Liver (tissue), 9 donors: ENCODE results near the gene CAST. TPM values are rescaled to one million over a fixed set of nuclear protein-coding genes. Genes with fewer than 3 reads are reported as not detected.

ENCODE experiments used
- DNase-seq: peaks from one replicate; pipeline ENCODE4 v3.0.0-alpha.2; 2017; ENCODE audit warnings: low spot score
- H3K27ac ChIP-seq, 2 donors: one replicate each; pipeline ENCODE4 v1.7.0; 2013; ENCODE audit warnings: inconsistent platforms in 2 of 2, low read length in 2 of 2, control low read depth in 1 of 2, low read depth in 1 of 2, mild to moderate bottlenecking in 1 of 2
- H3K27me3 ChIP-seq, 4 donors: one replicate each; pipeline versions ENCODE4 v1.6.1 to v1.7.0; 2013; ENCODE audit warnings: low read length in 3 of 4, inconsistent platforms in 1 of 4, mild to moderate bottlenecking in 1 of 4, moderate library complexity in 1 of 4; ENCODE audit not compliant: control insufficient read depth in 4 of 4, insufficient read depth in 4 of 4
- H3K36me3 ChIP-seq, 4 donors: one replicate each; pipeline versions ENCODE4 v1.6.1 to v1.7.0; 2013; ENCODE audit warnings: low read length in 3 of 4, mild to moderate bottlenecking in 3 of 4, low read depth in 1 of 4, moderate library complexity in 1 of 4; ENCODE audit not compliant: control insufficient read depth in 4 of 4, insufficient read depth in 3 of 4
- H3K4me1 ChIP-seq, 4 donors: one replicate each; pipeline versions ENCODE4 v1.6.1 to v1.7.0; 2013; ENCODE audit warnings: low read length in 3 of 4, mild to moderate bottlenecking in 3 of 4, moderate library complexity in 1 of 4; ENCODE audit not compliant: control insufficient read depth in 4 of 4, insufficient read depth in 4 of 4
- H3K4me3 ChIP-seq, 3 donors: one replicate each; pipeline versions ENCODE4 v1.6.1 to v1.7.0; 2013; ENCODE audit warnings: low read length in 3 of 3, control low read depth in 1 of 3, low read depth in 1 of 3, mild to moderate bottlenecking in 1 of 3
- H3K9ac ChIP-seq, 2 donors: one replicate each; pipeline ENCODE4 v1.7.0; 2013; ENCODE audit warnings: low read length in 2 of 2, mild to moderate bottlenecking in 2 of 2, moderate library complexity in 2 of 2, control low read depth in 1 of 2, low read depth in 1 of 2
- H3K9me3 ChIP-seq, 4 donors: one replicate each; pipeline versions ENCODE4 v1.6.1 to v1.7.0; 2013; ENCODE audit warnings: low read length in 3 of 4; ENCODE audit not compliant: control insufficient read depth in 4 of 4
- CTCF ChIP-seq: fragments of 150-350 bp; IDR thresholded peaks from 2 replicates; pipeline ENCODE4 v1.5.1; 2017; ENCODE audit warnings: improper control_type of control experiment, low read depth, low read length; ENCODE audit not compliant: missing input control
- EGR1 ChIP-seq, 2 donors: IDR thresholded peaks; 2 replicates each; pipeline ENCODE4 v1.6.1; 2016 to 2018; ENCODE audit warnings: antibody characterized with exemption in 2 of 2, low read depth in 2 of 2
- FOXA1 ChIP-seq: IDR thresholded peaks from 2 replicates; pipeline ENCODE4 v1.6.1; 2016; ENCODE audit warnings: antibody characterized with exemption
- FOXA2 ChIP-seq: IDR thresholded peaks from 2 replicates; pipeline ENCODE4 v1.6.1; 2016; ENCODE audit warnings: antibody characterized with exemption
- GABPA ChIP-seq, 2 donors: IDR thresholded peaks in 1 of 2; conservative IDR thresholded peaks in 1 of 2; 2 replicates each; pipeline ENCODE4 v1.6.1; 2016; ENCODE audit warnings: antibody characterized with exemption in 2 of 2, mild to moderate bottlenecking in 1 of 2, moderate library complexity in 1 of 2
- HNF4G ChIP-seq: IDR thresholded peaks from 2 replicates; pipeline ENCODE4 v1.6.1; 2016; ENCODE audit warnings: antibody characterized with exemption
- JUND ChIP-seq, 2 donors: IDR thresholded peaks; 2 replicates each; pipeline ENCODE4 v1.6.1; 2016; ENCODE audit warnings: antibody characterized with exemption in 2 of 2
- NR2F2 ChIP-seq: IDR thresholded peaks from 2 replicates; pipeline ENCODE4 v1.6.1; 2016; ENCODE audit warnings: antibody characterized with exemption
- RXRA ChIP-seq, 2 donors: IDR thresholded peaks; 2 replicates each; pipeline ENCODE4 v1.6.1; 2017 to 2018; ENCODE audit warnings: antibody characterized with exemption in 2 of 2, mild to moderate bottlenecking in 1 of 2
- SP1 ChIP-seq: IDR thresholded peaks from 2 replicates; pipeline ENCODE4 v1.6.1; 2018; ENCODE audit warnings: antibody characterized with exemption, mild to moderate bottlenecking
- TAF1 ChIP-seq: conservative IDR thresholded peaks from 2 replicates; pipeline ENCODE4 v1.6.1; 2016; ENCODE audit warnings: antibody characterized with exemption, mild to moderate bottlenecking
- WGBS: extraction: QIAGEN DNeasy Blood & Tissue Kit; methylation state at CpG from one replicate; pipeline ENCODE4 v1.1.7; 2013; 5-methylcytosine and 5-hydroxymethylcytosine counted together
- polyA plus RNA-seq, 2 donors: library from polyadenylated mRNA; stranded (reverse) in 1 of 2; unstranded in 1 of 2; fragments of 200-250 nt in 1 of 2; fragments of >200 nt in 1 of 2; fragmentation: Nextera tagmentation in 1 of 2; extraction: Ambion mirVana in 1 of 2; gene quantifications; one replicate each; pipeline versions ENCODE4 v1.2.1 to v1.2.3, GENCODE V29; 2013 to 2015
- total RNA-seq, 2 donors: library from RNA; depleted of rRNA; stranded (reverse); fragments of >200 nt; gene quantifications; one replicate each; pipeline ENCODE4 v1.2.3, GENCODE V29; 2014
- TF ChIP-seq, protein P1 (sequence below): IDR thresholded peaks from 2 replicates; pipeline ENCODE4 v1.6.1; 2016; ENCODE audit warnings: antibody characterized with exemption
- TF ChIP-seq, protein P2 (sequence below): IDR thresholded peaks from 2 replicates; pipeline ENCODE4 v1.6.1; 2016; ENCODE audit warnings: antibody characterized with exemption
- donor health status: healthy.
- donor health status: healthy.
- donor health status: healthy.
- donor health status: healthy.
- donor health status: healthy.

The CAST gene
- total and polyA plus RNA-seq, 4 donors = 43.3 to 126 (median 81.0) TPM

GRCh38 chr5:96708600-96708999 lies 46.4 kb downstream of the CAST start:
- Histone ChIP-seq H3K9me3 (no peaks in the 10 kb centered on the region), H3K36me3 (no peaks in the 10 kb centered on the region), H3K27ac (no peak overlapping the region), H3K27me3 (no peaks in the 10 kb centered on the region), H3K4me3 (no peak overlapping the region), H3K9ac (no peak overlapping the region), H3K4me1 (peaks cover 3 to 16% (median 11%) of the 10 kb centered on the region in 4 donors)
- TF ChIP-seq GABPA (IDR thresholded peaks at IDR 0.05 in 1 of 2, conservative IDR thresholded peaks at IDR 0.05 in 1 of 2) = no peak
- DNase-seq = no peak
- 94% methylated on average over 4 of the region's 4 CpGs for WGBS

DNA sequence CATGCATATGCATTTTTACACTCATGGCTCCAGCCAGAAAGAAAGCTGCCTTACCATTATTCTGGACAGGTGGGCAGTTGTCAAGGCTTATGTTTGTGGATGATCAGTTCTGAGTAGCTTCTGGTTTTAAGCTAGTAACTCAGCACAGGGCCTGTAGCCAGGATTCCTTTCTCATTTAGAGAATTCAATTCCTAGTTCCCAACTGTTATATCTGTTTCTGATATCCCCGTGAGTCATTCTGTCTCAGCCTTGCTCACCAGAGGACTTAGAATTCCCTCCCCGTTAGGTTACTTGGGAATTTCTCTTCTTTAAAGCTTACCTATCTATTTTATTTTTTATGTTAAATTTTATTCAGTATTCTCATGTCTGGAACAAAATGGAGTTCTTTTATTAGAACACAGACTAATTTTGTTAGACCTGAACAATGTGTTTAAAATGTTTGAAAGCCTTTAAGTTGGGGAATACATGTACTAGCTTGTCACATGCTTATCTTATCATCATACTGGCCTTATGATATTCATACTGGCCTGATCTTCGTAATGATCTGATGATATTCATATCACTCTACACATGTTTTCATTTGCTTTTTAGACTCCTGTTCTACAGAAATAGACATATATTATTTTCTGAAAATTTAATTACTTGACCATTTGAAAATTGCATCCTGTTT lies 47.1 kb downstream of the CAST start:
- no peak overlapping the region for H3K27ac ChIP-seq
- no peaks in the 10 kb centered on the region for H3K9me3 ChIP-seq
- no peak for DNase-seq
- no peaks in the 10 kb centered on the region for H3K36me3 ChIP-seq
- H3K9ac ChIP-seq = no peak overlapping the region
- no peak for TF ChIP-seq FOXA1
- no peak for TF ChIP-seq NR2F2
- no peak for TF ChIP-seq SP1
- TF ChIP-seq, protein P1, sequence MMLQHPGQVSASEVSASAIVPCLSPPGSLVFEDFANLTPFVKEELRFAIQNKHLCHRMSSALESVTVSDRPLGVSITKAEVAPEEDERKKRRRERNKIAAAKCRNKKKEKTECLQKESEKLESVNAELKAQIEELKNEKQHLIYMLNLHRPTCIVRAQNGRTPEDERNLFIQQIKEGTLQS = no peak
- TF ChIP-seq HNF4G = no peak
- TF ChIP-seq CTCF = no peak
- TF ChIP-seq GABPA (IDR thresholded peaks at IDR 0.05 in 1 of 2, conservative IDR thresholded peaks at IDR 0.05 in 1 of 2) = no peak
- TF ChIP-seq FOXA2 = no peak
- no peak for TF ChIP-seq EGR1 (IDR thresholded peaks at IDR 0.05; ENCODE audit: low read depth in 2 of 2)
- no peak for TF ChIP-seq RXRA (IDR thresholded peaks at IDR 0.05)
- TF ChIP-seq, protein P2, sequence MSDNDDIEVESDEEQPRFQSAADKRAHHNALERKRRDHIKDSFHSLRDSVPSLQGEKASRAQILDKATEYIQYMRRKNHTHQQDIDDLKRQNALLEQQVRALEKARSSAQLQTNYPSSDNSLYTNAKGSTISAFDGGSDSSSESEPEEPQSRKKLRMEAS = no peak
- peaks cover 3 to 16% (median 10%) of the 10 kb centered on the region in 4 donors for H3K4me1 ChIP-seq
- no peaks in the 10 kb centered on the region for H3K27me3 ChIP-seq
- no peak overlapping the region for H3K4me3 ChIP-seq
- WGBS = 61% methylated on average over 3 of the region's 3 CpGs

- WGBS = 95% methylated on average over 2 of the region's 2 CpGs
- TF ChIP-seq JUND (IDR thresholded peaks at IDR 0.05) (no peak), TAF1 (no peak), SP1 (no peak), RXRA (IDR thresholded peaks at IDR 0.05) (no peak), EGR1 (IDR thresholded peaks at IDR 0.05; ENCODE audit: low read depth in 2 of 2) (no peak)
- TF ChIP-seq, protein P2 = no peak
- no peak overlapping the region for H3K9ac ChIP-seq
- H3K27ac ChIP-seq = no peak overlapping the region
- no peaks in the 10 kb centered on the region for H3K9me3 ChIP-seq
- H3K27me3 ChIP-seq = no peaks in the 10 kb centered on the region
- no peak for DNase-seq
- H3K4me1 ChIP-seq = peaks cover 7 to 37% (median 22%) of the 10 kb centered on the region in 4 donors
- H3K36me3 ChIP-seq = no peaks in the 10 kb centered on the region
- no peak overlapping the region for H3K4me3 ChIP-seq
Observed at GRCh38 chr5:96712100-96712746, 50.0 kb downstream of the CAST start.
